WTC11 (cell line): Measurements from ENCODE around the gene STK40.

Source experiments
- CTCF ChIP-seq: fragments of 200-600 bp; IDR thresholded peaks from 2 replicates; pipeline ENCODE4 v1.8.0; 2022; ENCODE audit warnings: antibody characterized with exemption
- ZNF281 ChIP-seq: sonication (generic); formaldehyde crosslinking; IDR thresholded peaks from 2 replicates; pipeline ENCODE4 v1.8.0; 2023; ENCODE audit warnings: mild to moderate bottlenecking, missing genetic modification reagents

- TF ChIP-seq CTCF (no peak), ZNF281 (CRISPR knock-in tag) (no peak)
Measured at GRCh38 chr1:36304970-36305914, 80.5 kb downstream of the STK40 start.
